ENCODE measurements around the gene TXNDC5. TPM values are rescaled to one million over a fixed set of nuclear protein-coding genes. Genes with fewer than 3 reads are reported as not detected.

Gene TXNDC5
- polyA plus RNA-seq, 1 donor from 2014 or later: 37.7 TPM

GRCh38 chr6:7932625-7933024 is 22.0 kb upstream of the TXNDC5 start:
- no peaks in the 10 kb centered on the region for H3K27me3 ChIP-seq (ENCODE audit: insufficient read depth, low read depth, low read length)
- no peaks in the 10 kb centered on the region for H3K79me2 ChIP-seq (replicated peaks; ENCODE audit: insufficient read depth, low read length)
- H3K9me3 ChIP-seq (ENCODE audit: low read length): no peaks in the 10 kb centered on the region
- no peak overlapping the region for H3K9ac ChIP-seq (ENCODE audit: low read length)
- H3K36me3 ChIP-seq (ENCODE audit: insufficient read depth, low read length): no peaks in the 10 kb centered on the region
- H3F3A ChIP-seq (ENCODE audit: insufficient read depth, low read length, poor library complexity, severe bottlenecking): no peaks in the 10 kb centered on the region
- no peaks in the 10 kb centered on the region for H4K20me1 ChIP-seq (ENCODE audit: insufficient read depth)
- no peak overlapping the region for H3K4me2 ChIP-seq (ENCODE audit: low read length)
- H3K27ac ChIP-seq (ENCODE audit: low read length): no peak overlapping the region
- H2AFZ ChIP-seq (ENCODE audit: low read depth, low read length): no peak overlapping the region
- H3K9me2 ChIP-seq (ENCODE audit: insufficient read depth, low read length): no peaks in the 10 kb centered on the region
- TF ChIP-seq EP300 (conservative IDR thresholded peaks at IDR 0.05; ENCODE audit: poor library complexity, severe bottlenecking) (no peak), MXI1 (conservative IDR thresholded peaks at IDR 0.05; ENCODE audit: poor library complexity, severe bottlenecking) (no peak), TAF1 (IDR thresholded peaks at IDR 0.05; ENCODE audit: low read depth) (no peak), SMC3 (conservative IDR thresholded peaks at IDR 0.05; ENCODE audit: poor library complexity) (no peak), RAD21 (conservative IDR thresholded peaks at IDR 0.05) (no peak), POLR2AphosphoS5 (IDR thresholded peaks at IDR 0.05) (no peak), EZH2 (IDR thresholded peaks at IDR 0.05; ENCODE audit: borderline replicate concordance, insufficient read depth, low read length, poor library complexity, severe bottlenecking) (no peak)
- TF ChIP-seq, protein P1, sequence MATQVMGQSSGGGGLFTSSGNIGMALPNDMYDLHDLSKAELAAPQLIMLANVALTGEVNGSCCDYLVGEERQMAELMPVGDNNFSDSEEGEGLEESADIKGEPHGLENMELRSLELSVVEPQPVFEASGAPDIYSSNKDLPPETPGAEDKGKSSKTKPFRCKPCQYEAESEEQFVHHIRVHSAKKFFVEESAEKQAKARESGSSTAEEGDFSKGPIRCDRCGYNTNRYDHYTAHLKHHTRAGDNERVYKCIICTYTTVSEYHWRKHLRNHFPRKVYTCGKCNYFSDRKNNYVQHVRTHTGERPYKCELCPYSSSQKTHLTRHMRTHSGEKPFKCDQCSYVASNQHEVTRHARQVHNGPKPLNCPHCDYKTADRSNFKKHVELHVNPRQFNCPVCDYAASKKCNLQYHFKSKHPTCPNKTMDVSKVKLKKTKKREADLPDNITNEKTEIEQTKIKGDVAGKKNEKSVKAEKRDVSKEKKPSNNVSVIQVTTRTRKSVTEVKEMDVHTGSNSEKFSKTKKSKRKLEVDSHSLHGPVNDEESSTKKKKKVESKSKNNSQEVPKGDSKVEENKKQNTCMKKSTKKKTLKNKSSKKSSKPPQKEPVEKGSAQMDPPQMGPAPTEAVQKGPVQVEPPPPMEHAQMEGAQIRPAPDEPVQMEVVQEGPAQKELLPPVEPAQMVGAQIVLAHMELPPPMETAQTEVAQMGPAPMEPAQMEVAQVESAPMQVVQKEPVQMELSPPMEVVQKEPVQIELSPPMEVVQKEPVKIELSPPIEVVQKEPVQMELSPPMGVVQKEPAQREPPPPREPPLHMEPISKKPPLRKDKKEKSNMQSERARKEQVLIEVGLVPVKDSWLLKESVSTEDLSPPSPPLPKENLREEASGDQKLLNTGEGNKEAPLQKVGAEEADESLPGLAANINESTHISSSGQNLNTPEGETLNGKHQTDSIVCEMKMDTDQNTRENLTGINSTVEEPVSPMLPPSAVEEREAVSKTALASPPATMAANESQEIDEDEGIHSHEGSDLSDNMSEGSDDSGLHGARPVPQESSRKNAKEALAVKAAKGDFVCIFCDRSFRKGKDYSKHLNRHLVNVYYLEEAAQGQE (IDR thresholded peaks at IDR 0.05; ENCODE audit: borderline replicate concordance): no peak
- no peak overlapping the region for H3K4me3 ChIP-seq (ENCODE audit: low read length)

DNA sequence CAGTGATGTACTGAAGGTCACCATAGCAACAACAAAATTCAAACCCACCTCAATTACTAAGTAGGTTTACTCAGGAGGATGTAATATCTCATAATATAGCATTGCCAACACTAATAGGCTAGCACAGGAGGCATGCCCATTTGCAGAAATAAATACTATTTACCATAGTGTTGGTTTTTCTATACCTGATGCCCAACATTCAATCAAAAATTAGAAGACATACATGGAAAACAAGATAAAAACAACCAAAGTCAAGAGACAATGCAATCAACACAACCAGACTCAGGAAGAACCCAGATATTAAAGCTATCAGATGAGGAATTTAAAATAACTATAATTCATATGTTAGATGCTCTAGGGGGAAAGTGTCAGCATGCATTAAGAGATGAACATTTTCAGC is 14.3 kb upstream of the TXNDC5 start:
- Histone ChIP-seq H4K20me1 (ENCODE audit: insufficient read depth) (no peaks in the 10 kb centered on the region), H3K27me3 (ENCODE audit: insufficient read depth, low read depth, low read length) (no peaks in the 10 kb centered on the region), H3K36me3 (ENCODE audit: insufficient read depth, low read length) (no peaks in the 10 kb centered on the region), H3K9ac (ENCODE audit: low read length) (no peak overlapping the region), H3K27ac (ENCODE audit: low read length) (no peak overlapping the region), H2AFZ (ENCODE audit: low read depth, low read length) (no peak overlapping the region), H3K9me3 (ENCODE audit: low read length) (no peaks in the 10 kb centered on the region), H3K4me2 (ENCODE audit: low read length) (no peak overlapping the region), H3K9me2 (ENCODE audit: insufficient read depth, low read length) (no peaks in the 10 kb centered on the region), H3K79me2 (replicated peaks; ENCODE audit: insufficient read depth, low read length) (no peaks in the 10 kb centered on the region), H3K4me3 (ENCODE audit: low read length) (no peak overlapping the region), H3F3A (ENCODE audit: insufficient read depth, low read length, poor library complexity, severe bottlenecking) (no peaks in the 10 kb centered on the region)
- TF ChIP-seq EP300 (conservative IDR thresholded peaks at IDR 0.05; ENCODE audit: poor library complexity, severe bottlenecking) (no peak), EZH2 (IDR thresholded peaks at IDR 0.05; ENCODE audit: borderline replicate concordance, insufficient read depth, low read length, poor library complexity, severe bottlenecking) (no peak), SMC3 (conservative IDR thresholded peaks at IDR 0.05; ENCODE audit: poor library complexity) (no peak), MXI1 (conservative IDR thresholded peaks at IDR 0.05; ENCODE audit: poor library complexity, severe bottlenecking) (no peak), RAD21 (conservative IDR thresholded peaks at IDR 0.05) (no peak), TAF1 (IDR thresholded peaks at IDR 0.05; ENCODE audit: low read depth) (no peak), CTCF (IDR thresholded peaks at IDR 0.05; ENCODE audit: poor library complexity, severe bottlenecking) (no peak), POLR2AphosphoS5 (IDR thresholded peaks at IDR 0.05) (no peak)
- TF ChIP-seq, protein P1 (IDR thresholded peaks at IDR 0.05; ENCODE audit: borderline replicate concordance): no peak

Data from neural cell (in vitro differentiated cells).